A549 (cell line): Measurements from ENCODE around the gene LRRC8E.

Source experiments
- HMGXB4 ChIP-seq: fragments of 250-450 bp; sonication (Bioruptor Pico); IDR thresholded peaks from 2 replicates; pipeline ENCODE4 v1.5.0; 2021; ENCODE audit warnings: mild to moderate bottlenecking, moderate library complexity, borderline replicate concordance
- RCOR1 ChIP-seq: fragments of 150-350 bp; IDR thresholded peaks from 2 replicates; pipeline ENCODE4 v1.6.1; 2014; ENCODE audit warnings: antibody characterized with exemption, low read length, low read depth
- RFX5 ChIP-seq: fragments of 450-650 bp; IDR thresholded peaks from 2 replicates; pipeline ENCODE4 v1.7.1; 2014; ENCODE audit warnings: antibody characterized with exemption, mild to moderate bottlenecking, moderate library complexity
- SREBF2 ChIP-seq: fragments of 450-650 bp; IDR thresholded peaks from 2 replicates; pipeline ENCODE4 v1.6.1; 2014; ENCODE audit warnings: mild to moderate bottlenecking, moderate library complexity
- USF2 ChIP-seq: fragments of 450-650 bp; IDR thresholded peaks from 2 replicates; pipeline ENCODE4 v1.6.1; 2014; ENCODE audit warnings: antibody characterized with exemption

- TF ChIP-seq RFX5 = no peak
- no peak for TF ChIP-seq SREBF2
- no peak for TF ChIP-seq HMGXB4 (CRISPR knock-in tag)
- no peak for TF ChIP-seq USF2
- no peak for TF ChIP-seq RCOR1
These were observed 44.1 kb downstream of the LRRC8E start for GRCh38 chr19:7932276-7932929.
